ENCODE data around the gene THPO. TPM values are rescaled to one million over a fixed set of nuclear protein-coding genes. Genes with fewer than 3 reads are reported as not detected.

The THPO gene
- total and polyA plus RNA-seq, 9 of the 15 experiments (the other 6 are each of a cell fraction or from before 2014, with no cell fraction given), result 0.11 to 1.1 (median 0.35) TPM; not detected in 1

DNA sequence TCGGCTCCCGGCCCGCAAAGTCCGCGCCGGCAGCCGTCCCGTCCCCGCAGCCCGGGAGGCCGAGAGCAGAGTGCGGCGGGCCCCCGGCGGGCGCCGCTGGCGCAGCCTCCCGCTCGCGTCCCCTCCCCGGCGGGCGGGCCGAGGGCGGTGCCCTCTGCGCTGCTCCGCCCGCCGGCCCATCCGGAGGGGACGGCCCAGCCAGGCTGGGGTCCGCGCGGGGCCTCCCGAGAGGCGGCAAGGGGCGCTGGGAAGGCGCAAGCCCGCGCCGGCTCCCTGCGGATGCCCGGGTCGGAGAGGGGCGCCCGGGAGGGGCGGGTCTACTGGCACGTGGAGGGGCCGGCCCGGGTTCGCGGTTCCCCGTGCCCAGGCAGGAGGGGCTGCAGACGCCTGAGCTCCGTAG, 16.5 kb downstream of the THPO start, which contains the start of the genes CLCN2 and POLR2H (continued):
- TF ChIP-seq, protein P1, sequence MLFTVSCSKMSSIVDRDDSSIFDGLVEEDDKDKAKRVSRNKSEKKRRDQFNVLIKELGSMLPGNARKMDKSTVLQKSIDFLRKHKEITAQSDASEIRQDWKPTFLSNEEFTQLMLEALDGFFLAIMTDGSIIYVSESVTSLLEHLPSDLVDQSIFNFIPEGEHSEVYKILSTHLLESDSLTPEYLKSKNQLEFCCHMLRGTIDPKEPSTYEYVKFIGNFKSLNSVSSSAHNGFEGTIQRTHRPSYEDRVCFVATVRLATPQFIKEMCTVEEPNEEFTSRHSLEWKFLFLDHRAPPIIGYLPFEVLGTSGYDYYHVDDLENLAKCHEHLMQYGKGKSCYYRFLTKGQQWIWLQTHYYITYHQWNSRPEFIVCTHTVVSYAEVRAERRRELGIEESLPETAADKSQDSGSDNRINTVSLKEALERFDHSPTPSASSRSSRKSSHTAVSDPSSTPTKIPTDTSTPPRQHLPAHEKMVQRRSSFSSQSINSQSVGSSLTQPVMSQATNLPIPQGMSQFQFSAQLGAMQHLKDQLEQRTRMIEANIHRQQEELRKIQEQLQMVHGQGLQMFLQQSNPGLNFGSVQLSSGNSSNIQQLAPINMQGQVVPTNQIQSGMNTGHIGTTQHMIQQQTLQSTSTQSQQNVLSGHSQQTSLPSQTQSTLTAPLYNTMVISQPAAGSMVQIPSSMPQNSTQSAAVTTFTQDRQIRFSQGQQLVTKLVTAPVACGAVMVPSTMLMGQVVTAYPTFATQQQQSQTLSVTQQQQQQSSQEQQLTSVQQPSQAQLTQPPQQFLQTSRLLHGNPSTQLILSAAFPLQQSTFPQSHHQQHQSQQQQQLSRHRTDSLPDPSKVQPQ (CRISPR knock-in tag; IDR thresholded peaks at IDR 0.05; ENCODE audit: borderline replicate concordance), result no peak
- TF ChIP-seq CC2D1A (IDR thresholded peaks at IDR 0.05) (no peak), ZBTB7A (IDR thresholded peaks at IDR 0.05; ENCODE audit: borderline replicate concordance, control insufficient read depth, low read depth, low read length) (peak; percentile 96; the same call in 1 of the 2 replicates), SIN3B (IDR thresholded peaks at IDR 0.05; ENCODE audit: low read depth) (peak; percentile 34; the same call in 1 of the 2 replicates), HDAC3 (IDR thresholded peaks at IDR 0.05; ENCODE audit: borderline replicate concordance, partially characterized antibody) (no peak), ZBTB1 (CRISPR knock-in tag; IDR thresholded peaks at IDR 0.05; ENCODE audit: borderline replicate concordance, low read depth) (no peak), BHLHE40 (IDR thresholded peaks at IDR 0.05; ENCODE audit: low read length) (peak; percentile 64), HNRNPL (IDR thresholded peaks at IDR 0.05; ENCODE audit: low read depth, low read length) (peak; percentile 85), IRF2 (CRISPR knock-in tag; IDR thresholded peaks at IDR 0.05) (no peak), NFE2 (IDR thresholded peaks at IDR 0.05; ENCODE audit: low read depth) (no peak), NRF1 (conservative IDR thresholded peaks at IDR 0.05 in 1 of 2, IDR thresholded peaks at IDR 0.05 in 1 of 2) (peak; percentile 60 to 76; a peak in 2 of 4 replicates), KAT8 (IDR thresholded peaks at IDR 0.05; ENCODE audit: low read depth) (no peak), PRPF4 (IDR thresholded peaks at IDR 0.05; ENCODE audit: insufficient read depth, low read depth, low read length, poor library complexity, severe bottlenecking) (no peak), BCL6 (CRISPR knock-in tag; IDR thresholded peaks at IDR 0.05) (no peak), RNF2 (IDR thresholded peaks at IDR 0.05) (no peak), ARID2 (IDR thresholded peaks at IDR 0.05) (no peak), NONO (IDR thresholded peaks at IDR 0.05; ENCODE audit: low read depth in 2 of 2, low read length in 1 of 2) (peak in 1 of 2 experiments; percentile 79; a peak in 1 of 4 replicates), TEAD1 (CRISPR knock-in tag; IDR thresholded peaks at IDR 0.05) (no peak)
- TF ChIP-seq, protein P2, sequence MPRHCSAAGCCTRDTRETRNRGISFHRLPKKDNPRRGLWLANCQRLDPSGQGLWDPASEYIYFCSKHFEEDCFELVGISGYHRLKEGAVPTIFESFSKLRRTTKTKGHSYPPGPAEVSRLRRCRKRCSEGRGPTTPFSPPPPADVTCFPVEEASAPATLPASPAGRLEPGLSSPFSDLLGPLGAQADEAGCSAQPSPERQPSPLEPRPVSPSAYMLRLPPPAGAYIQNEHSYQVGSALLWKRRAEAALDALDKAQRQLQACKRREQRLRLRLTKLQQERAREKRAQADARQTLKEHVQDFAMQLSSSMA (CRISPR knock-in tag; IDR thresholded peaks at IDR 0.05), result no peak
- TF ChIP-seq, protein P3, sequence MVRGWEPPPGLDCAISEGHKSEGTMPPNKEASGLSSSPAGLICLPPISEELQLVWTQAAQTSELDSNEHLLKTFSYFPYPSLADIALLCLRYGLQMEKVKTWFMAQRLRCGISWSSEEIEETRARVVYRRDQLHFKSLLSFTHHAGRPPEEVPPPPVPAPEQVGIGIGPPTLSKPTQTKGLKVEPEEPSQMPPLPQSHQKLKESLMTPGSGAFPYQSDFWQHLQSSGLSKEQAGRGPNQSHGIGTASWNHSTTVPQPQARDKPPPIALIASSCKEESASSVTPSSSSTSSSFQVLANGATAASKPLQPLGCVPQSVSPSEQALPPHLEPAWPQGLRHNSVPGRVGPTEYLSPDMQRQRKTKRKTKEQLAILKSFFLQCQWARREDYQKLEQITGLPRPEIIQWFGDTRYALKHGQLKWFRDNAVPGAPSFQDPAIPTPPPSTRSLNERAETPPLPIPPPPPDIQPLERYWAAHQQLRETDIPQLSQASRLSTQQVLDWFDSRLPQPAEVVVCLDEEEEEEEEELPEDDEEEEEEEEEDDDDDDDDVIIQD (CRISPR knock-in tag; IDR thresholded peaks at IDR 0.05), result no peak
- TF ChIP-seq, protein P4, sequence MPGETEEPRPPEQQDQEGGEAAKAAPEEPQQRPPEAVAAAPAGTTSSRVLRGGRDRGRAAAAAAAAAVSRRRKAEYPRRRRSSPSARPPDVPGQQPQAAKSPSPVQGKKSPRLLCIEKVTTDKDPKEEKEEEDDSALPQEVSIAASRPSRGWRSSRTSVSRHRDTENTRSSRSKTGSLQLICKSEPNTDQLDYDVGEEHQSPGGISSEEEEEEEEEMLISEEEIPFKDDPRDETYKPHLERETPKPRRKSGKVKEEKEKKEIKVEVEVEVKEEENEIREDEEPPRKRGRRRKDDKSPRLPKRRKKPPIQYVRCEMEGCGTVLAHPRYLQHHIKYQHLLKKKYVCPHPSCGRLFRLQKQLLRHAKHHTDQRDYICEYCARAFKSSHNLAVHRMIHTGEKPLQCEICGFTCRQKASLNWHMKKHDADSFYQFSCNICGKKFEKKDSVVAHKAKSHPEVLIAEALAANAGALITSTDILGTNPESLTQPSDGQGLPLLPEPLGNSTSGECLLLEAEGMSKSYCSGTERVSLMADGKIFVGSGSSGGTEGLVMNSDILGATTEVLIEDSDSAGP (CRISPR knock-in tag; IDR thresholded peaks at IDR 0.05), result no peak

Data from K562 (cell line).